Measurements from ENCODE around the gene OXCT2.
"Not testable (repeated sequence)": the region's sequence is repeated elsewhere in the genome, so short reads cannot be mapped to it uniquely, and the experiment has no call there.

The OXCT2 gene

DNA sequence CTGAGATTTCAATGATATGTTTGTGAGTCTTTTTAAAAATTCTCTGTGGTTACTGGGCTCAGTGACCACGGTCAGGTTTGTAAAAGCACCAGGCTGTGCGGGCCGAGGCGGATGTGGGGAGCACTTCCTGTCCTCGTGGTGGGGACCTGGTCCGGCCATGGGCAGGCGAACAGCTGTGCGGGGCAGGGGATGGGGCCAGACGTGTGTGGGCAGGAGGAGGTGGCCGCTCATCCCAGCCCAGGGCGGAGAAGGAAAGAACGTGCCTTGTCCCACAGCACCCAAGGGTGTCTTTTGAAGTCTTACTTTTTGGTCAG lies 5.2 kb upstream of the OXCT2 start:
- no peak overlapping the region for H3K4me3 ChIP-seq (ENCODE audit: low read depth, low read length)
- TF ChIP-seq, protein P1, sequence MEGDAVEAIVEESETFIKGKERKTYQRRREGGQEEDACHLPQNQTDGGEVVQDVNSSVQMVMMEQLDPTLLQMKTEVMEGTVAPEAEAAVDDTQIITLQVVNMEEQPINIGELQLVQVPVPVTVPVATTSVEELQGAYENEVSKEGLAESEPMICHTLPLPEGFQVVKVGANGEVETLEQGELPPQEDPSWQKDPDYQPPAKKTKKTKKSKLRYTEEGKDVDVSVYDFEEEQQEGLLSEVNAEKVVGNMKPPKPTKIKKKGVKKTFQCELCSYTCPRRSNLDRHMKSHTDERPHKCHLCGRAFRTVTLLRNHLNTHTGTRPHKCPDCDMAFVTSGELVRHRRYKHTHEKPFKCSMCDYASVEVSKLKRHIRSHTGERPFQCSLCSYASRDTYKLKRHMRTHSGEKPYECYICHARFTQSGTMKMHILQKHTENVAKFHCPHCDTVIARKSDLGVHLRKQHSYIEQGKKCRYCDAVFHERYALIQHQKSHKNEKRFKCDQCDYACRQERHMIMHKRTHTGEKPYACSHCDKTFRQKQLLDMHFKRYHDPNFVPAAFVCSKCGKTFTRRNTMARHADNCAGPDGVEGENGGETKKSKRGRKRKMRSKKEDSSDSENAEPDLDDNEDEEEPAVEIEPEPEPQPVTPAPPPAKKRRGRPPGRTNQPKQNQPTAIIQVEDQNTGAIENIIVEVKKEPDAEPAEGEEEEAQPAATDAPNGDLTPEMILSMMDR (IDR thresholded peaks at IDR 0.05; ENCODE audit: low read depth, low read length), result no peak

DNA sequence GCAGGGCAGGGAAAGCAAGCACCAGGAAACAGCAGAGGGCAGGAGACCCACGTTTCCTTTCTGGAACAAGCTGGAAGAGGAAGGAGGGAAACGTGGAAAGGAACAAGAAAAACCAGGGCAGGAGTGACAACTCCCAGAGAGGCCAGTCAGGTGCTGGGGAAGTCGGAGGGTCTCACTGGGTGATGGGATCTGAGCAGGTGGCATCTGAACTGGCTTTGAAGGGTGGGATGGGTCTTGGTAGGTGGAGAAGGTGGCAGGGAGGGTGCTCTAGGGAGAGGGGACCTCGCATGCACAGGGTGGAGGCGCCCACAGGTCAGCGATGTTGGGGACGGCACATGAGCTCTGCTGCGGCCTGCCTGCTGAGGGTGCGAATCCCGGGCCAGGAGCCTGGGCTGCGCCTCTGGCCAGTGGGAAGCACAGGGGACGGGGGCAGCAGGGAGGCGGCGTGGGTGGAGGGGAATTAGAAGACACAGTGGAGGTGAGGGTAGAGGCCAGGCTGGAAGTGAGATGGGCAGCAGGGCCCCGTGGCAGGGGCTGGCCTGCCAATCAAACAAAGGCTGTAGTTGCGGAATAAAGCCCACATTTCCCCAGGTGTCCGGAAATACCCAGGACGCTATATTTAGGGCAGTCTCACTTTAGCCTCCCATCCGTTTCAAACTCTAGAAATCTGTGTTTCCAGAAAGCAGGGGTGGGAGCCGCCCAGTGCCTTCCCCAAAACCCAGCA lies 4.7 kb upstream of the OXCT2 start:
- H3K4me3 ChIP-seq (ENCODE audit: low read depth, low read length), result not testable (repeated sequence)

- not testable (repeated sequence) for H3K4me3 ChIP-seq (ENCODE audit: low read depth, low read length)
These were observed 4.0 kb upstream of the OXCT2 start for GRCh38 chr1:39775141-39775540.

GRCh38 chr1:39773369-39773979 lies 2.3 kb upstream of the OXCT2 start:
- H3K4me3 ChIP-seq (ENCODE audit: low read depth, low read length), result not testable (repeated sequence)

DNA sequence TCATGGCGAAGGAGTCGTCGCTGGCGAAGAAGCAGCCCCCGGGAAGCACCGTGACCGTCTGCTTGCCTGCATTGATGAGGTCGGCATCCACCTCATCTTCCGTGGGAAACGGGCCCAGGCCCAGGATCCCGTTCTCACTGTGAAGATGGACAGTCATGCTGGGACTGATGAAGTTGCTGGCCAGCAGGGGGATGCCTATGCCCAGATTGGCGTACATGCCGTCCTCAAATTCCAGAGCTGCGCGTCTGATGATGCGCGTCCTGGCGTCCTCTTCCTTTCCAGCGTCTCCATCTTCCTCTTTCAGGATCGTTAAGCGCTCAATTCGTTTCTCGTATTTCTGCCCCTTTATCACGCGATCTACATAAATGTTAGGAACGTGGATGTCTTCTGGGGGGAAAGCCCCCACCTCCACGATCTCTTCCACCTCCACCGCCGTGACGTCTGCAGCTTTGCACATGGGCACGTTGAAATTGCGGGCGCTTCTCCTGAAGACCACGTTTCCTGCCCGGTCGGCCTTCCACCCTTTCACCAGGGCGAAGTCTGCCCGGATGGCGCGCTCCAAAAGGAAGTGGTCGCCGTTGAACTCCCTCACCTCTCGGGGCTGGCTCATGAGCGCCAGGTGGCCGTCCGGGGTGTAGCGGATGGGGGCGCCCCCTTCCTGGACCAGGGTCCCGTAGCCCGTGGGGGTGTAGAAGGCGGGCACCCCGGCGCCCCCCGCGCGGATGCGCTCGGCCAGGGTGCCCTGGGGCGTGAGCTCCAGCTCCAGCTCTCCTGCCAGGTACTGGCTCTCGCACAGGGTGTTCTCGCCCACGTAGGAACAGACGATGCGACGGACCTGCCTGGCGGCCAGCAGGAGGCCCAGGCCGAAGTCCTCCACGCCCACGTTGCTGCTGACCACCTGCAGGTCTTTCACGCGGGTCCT lies 787 bp downstream of the OXCT2 start:
- H3K4me3 ChIP-seq (ENCODE audit: low read depth, low read length), result peak overlapping the region; percentile 48

DNA sequence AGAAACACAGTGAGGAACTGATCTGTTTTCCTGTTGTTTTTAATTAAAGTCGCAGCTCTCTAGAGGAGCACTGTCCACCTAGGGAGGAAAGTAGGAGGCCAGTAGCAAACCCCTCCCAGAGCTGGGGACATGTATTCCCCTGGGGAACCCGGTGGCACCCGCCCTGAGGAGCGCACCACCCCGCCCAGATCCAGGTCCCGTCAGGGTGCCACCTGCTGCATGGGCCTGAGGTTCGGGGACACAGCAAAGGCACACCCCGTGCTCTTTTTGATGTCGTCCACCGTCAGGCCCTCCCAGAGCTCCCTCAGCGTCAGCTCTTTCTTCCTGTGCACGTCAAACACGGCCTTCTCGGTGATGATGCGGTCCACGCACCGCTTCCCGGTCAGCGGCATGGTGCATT lies 1.6 kb downstream of the OXCT2 start:
- H3K4me3 ChIP-seq (ENCODE audit: low read depth, low read length), result not testable (repeated sequence)

GRCh38 chr1:39766466-39766865 lies 4.7 kb downstream of the OXCT2 start:
- not testable (repeated sequence) for H3K4me3 ChIP-seq (ENCODE audit: low read depth, low read length)

DNA sequence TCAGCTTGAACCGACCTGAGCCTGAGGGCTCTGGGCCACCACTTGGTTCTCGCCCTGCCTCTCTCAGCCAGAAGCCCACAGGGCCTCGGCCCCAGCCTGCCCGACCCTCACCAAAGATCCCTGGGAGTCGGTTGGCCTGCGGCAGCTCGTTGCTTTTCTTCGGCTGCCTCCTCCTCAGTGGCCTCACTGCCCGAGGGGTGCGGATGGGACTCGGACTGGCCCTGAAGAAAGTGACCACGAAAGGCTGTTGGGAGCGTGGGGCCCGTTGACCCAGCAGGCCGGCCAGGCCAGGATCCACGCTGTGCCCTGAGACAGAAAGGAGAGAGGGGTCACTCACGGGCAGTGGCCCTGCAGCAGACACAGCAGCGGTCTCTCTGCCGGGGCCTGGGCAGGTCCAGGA lies 6.6 kb downstream of the OXCT2 start:
- not testable (repeated sequence) for H3K4me3 ChIP-seq (ENCODE audit: low read depth, low read length)

- H3K4me3 ChIP-seq (ENCODE audit: low read depth, low read length), result not testable (repeated sequence)
These were observed 7.4 kb downstream of the OXCT2 start for GRCh38 chr1:39763619-39764374.

GRCh38 chr1:39762550-39763540 lies 8.3 kb downstream of the OXCT2 start:
- TF ChIP-seq, protein P1 (IDR thresholded peaks at IDR 0.05; ENCODE audit: low read depth, low read length), result no peak
- H3K4me3 ChIP-seq (ENCODE audit: low read depth, low read length), result no peak overlapping the region

Measured in WI38 (cell line).